ENCODE measurements around the gene SKAP2.

SKAP2 gene

DNA sequence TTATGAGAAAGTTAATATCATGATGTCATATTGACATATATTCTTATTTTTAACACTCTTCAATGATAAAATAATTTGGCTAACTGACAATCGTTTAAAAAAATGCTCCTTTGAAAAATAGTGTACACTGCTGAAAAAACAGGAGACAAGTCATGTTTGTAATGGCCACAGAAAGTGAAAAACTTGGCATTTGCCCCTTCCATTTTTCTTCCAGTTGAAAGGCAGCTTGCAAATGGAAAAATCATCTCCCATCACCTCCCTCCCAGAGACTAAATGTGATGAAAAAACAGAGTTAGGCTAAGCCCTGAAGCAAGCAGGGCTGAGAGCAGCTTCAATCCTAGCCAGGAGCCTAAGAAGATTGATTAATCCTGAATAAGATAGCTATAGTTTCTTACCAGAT, 160.4 kb downstream of the SKAP2 start:
- TF ChIP-seq ZBTB7A (IDR thresholded peaks at IDR 0.05; ENCODE audit: low read depth) (no peak), YY1 (IDR thresholded peaks at IDR 0.05; ENCODE audit: low read depth) (no peak), EP300 (IDR thresholded peaks at IDR 0.05; ENCODE audit: borderline replicate concordance) (no peak), EGR1 (IDR thresholded peaks at IDR 0.05) (no peak), NFIC (IDR thresholded peaks at IDR 0.05) (no peak), TCF12 (IDR thresholded peaks at IDR 0.05; ENCODE audit: low read depth) (no peak), FOXM1 (IDR thresholded peaks at IDR 0.05; ENCODE audit: borderline replicate concordance, low read depth) (no peak), CEBPB (IDR thresholded peaks at IDR 0.05) (no peak), TEAD4 (IDR thresholded peaks at IDR 0.05) (no peak), TAF1 (IDR thresholded peaks at IDR 0.05; ENCODE audit: low read depth) (no peak)
- TF ChIP-seq, protein P1, sequence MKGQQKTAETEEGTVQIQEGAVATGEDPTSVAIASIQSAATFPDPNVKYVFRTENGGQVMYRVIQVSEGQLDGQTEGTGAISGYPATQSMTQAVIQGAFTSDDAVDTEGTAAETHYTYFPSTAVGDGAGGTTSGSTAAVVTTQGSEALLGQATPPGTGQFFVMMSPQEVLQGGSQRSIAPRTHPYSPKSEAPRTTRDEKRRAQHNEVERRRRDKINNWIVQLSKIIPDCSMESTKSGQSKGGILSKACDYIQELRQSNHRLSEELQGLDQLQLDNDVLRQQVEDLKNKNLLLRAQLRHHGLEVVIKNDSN (IDR thresholded peaks at IDR 0.05): no peak
- TF ChIP-seq, protein P2, sequence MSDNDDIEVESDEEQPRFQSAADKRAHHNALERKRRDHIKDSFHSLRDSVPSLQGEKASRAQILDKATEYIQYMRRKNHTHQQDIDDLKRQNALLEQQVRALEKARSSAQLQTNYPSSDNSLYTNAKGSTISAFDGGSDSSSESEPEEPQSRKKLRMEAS (IDR thresholded peaks at IDR 0.05): no peak
- TF ChIP-seq, protein P3, sequence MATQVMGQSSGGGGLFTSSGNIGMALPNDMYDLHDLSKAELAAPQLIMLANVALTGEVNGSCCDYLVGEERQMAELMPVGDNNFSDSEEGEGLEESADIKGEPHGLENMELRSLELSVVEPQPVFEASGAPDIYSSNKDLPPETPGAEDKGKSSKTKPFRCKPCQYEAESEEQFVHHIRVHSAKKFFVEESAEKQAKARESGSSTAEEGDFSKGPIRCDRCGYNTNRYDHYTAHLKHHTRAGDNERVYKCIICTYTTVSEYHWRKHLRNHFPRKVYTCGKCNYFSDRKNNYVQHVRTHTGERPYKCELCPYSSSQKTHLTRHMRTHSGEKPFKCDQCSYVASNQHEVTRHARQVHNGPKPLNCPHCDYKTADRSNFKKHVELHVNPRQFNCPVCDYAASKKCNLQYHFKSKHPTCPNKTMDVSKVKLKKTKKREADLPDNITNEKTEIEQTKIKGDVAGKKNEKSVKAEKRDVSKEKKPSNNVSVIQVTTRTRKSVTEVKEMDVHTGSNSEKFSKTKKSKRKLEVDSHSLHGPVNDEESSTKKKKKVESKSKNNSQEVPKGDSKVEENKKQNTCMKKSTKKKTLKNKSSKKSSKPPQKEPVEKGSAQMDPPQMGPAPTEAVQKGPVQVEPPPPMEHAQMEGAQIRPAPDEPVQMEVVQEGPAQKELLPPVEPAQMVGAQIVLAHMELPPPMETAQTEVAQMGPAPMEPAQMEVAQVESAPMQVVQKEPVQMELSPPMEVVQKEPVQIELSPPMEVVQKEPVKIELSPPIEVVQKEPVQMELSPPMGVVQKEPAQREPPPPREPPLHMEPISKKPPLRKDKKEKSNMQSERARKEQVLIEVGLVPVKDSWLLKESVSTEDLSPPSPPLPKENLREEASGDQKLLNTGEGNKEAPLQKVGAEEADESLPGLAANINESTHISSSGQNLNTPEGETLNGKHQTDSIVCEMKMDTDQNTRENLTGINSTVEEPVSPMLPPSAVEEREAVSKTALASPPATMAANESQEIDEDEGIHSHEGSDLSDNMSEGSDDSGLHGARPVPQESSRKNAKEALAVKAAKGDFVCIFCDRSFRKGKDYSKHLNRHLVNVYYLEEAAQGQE (IDR thresholded peaks at IDR 0.05; ENCODE audit: low read depth): no peak

DNA sequence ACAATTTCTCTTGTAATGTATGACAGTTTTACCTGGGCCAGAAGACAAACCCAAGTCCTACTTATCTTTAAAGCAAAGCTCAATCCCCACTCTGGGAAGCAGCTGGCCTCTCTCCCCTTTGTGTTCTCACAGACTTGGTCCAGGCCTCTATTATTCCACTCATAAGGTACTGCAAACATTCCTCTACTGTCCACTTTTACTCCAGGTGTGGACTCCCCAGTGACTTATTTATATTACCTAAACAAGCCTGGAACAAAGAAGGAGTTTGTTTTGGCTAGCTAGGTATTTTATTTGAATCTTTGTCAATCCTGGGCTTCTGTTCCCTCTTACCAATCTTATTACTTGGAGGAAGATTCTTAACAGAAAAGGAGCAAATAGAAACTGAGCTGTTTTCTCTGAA, 163.5 kb downstream of the SKAP2 start:
- TF ChIP-seq ZBTB7A (IDR thresholded peaks at IDR 0.05; ENCODE audit: low read depth) (no peak), EGR1 (IDR thresholded peaks at IDR 0.05) (no peak), TCF12 (IDR thresholded peaks at IDR 0.05; ENCODE audit: low read depth) (no peak), EP300 (IDR thresholded peaks at IDR 0.05; ENCODE audit: borderline replicate concordance) (no peak), YY1 (IDR thresholded peaks at IDR 0.05; ENCODE audit: low read depth) (no peak), NFIC (IDR thresholded peaks at IDR 0.05) (no peak), CREB1 (IDR thresholded peaks at IDR 0.05; ENCODE audit: low read depth) (no peak), CEBPB (IDR thresholded peaks at IDR 0.05) (no peak), TEAD4 (IDR thresholded peaks at IDR 0.05) (no peak), FOXM1 (IDR thresholded peaks at IDR 0.05; ENCODE audit: borderline replicate concordance, low read depth) (no peak), TAF1 (IDR thresholded peaks at IDR 0.05; ENCODE audit: low read depth) (no peak), RAD21 (IDR thresholded peaks at IDR 0.05; ENCODE audit: low read depth) (no peak)
- TF ChIP-seq, protein P1 (IDR thresholded peaks at IDR 0.05): no peak
- TF ChIP-seq, protein P2 (IDR thresholded peaks at IDR 0.05): no peak
- TF ChIP-seq, protein P3 (IDR thresholded peaks at IDR 0.05; ENCODE audit: low read depth): no peak

DNA sequence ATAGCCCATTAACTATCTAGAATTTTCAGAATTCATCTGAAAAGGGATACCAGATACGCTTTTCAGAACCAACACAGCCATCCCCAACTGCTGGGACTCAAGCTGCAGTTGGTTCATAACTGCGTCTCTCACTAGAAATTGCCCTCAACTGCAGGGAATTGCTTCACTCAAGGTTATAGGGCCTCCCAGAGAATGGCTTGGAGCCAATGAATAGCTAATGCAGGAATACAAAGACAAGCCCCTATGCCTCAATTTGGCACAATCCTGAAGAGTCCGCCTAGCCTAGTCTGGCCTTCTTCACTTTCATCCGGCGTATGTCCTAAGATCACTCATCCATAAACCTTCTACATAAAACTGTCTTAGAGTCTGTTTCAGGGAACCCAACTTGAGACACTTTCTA, 164.0 kb downstream of the SKAP2 start:
- TF ChIP-seq NFIC (IDR thresholded peaks at IDR 0.05) (no peak), ZBTB7A (IDR thresholded peaks at IDR 0.05; ENCODE audit: low read depth) (no peak), EGR1 (IDR thresholded peaks at IDR 0.05) (no peak), EP300 (IDR thresholded peaks at IDR 0.05; ENCODE audit: borderline replicate concordance) (no peak), TEAD4 (IDR thresholded peaks at IDR 0.05) (no peak), YY1 (IDR thresholded peaks at IDR 0.05; ENCODE audit: low read depth) (no peak), TAF1 (IDR thresholded peaks at IDR 0.05; ENCODE audit: low read depth) (no peak), CREB1 (IDR thresholded peaks at IDR 0.05; ENCODE audit: low read depth) (no peak), TCF12 (IDR thresholded peaks at IDR 0.05; ENCODE audit: low read depth) (no peak), CEBPB (IDR thresholded peaks at IDR 0.05) (no peak)
- TF ChIP-seq, protein P3 (IDR thresholded peaks at IDR 0.05; ENCODE audit: low read depth): no peak
- TF ChIP-seq, protein P2 (IDR thresholded peaks at IDR 0.05): no peak
- TF ChIP-seq, protein P1 (IDR thresholded peaks at IDR 0.05): no peak

DNA sequence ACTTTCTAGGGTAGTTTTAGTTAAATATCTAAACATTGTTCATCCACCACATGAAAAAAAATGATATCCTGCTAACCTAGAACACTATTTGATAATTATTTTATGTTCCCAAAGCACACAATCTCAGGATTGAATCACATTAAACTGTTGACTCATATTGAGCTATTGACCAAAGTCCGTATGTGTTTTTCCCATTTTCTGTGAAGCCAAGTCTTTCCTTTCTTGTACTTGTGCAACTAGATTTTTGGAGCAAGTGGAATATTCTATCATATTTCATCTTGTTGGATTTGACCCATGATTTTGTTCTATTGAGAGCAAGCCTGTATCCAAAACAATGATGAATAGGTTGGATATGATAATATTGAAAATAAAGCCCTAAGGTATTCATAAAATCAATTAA, 164.6 kb downstream of the SKAP2 start:
- TF ChIP-seq ZBTB7A (IDR thresholded peaks at IDR 0.05; ENCODE audit: low read depth) (no peak), YY1 (IDR thresholded peaks at IDR 0.05; ENCODE audit: low read depth) (no peak), NFIC (IDR thresholded peaks at IDR 0.05) (no peak), CREB1 (IDR thresholded peaks at IDR 0.05; ENCODE audit: low read depth) (no peak), EGR1 (IDR thresholded peaks at IDR 0.05) (no peak), CEBPB (IDR thresholded peaks at IDR 0.05) (no peak), TEAD4 (IDR thresholded peaks at IDR 0.05) (no peak), RAD21 (IDR thresholded peaks at IDR 0.05; ENCODE audit: low read depth) (no peak), FOXM1 (IDR thresholded peaks at IDR 0.05; ENCODE audit: borderline replicate concordance, low read depth) (no peak), EP300 (IDR thresholded peaks at IDR 0.05; ENCODE audit: borderline replicate concordance) (no peak), TAF1 (IDR thresholded peaks at IDR 0.05; ENCODE audit: low read depth) (no peak), TCF12 (IDR thresholded peaks at IDR 0.05; ENCODE audit: low read depth) (no peak)
- TF ChIP-seq, protein P1 (IDR thresholded peaks at IDR 0.05): no peak
- TF ChIP-seq, protein P2 (IDR thresholded peaks at IDR 0.05): no peak
- TF ChIP-seq, protein P3 (IDR thresholded peaks at IDR 0.05; ENCODE audit: low read depth): no peak
